ENCODE results near the gene TCTN1. TPM values are rescaled to one million over a fixed set of nuclear protein-coding genes. Genes with fewer than 3 reads are reported as not detected.
"Not testable (repeated sequence)": the region's sequence is repeated elsewhere in the genome, so short reads cannot be mapped to it uniquely, and the experiment has no call there.

Gene TCTN1
- 1 to 10 TPM; 3.5 to 6.4 TPM for total RNA-seq

GRCh38 chr12:110613771-110614684 is at the start of gene TCTN1:
TCTN1 (plus strand) TSS chr12:110614129; CDS start chr12:110614183, 54 bp downstream.
- no peaks in the 10 kb centered on the region for H3K4me1 Mint-ChIP-seq
- peak; percentile 99 for ATAC-seq (replicated peaks)
- peak within 1 kb of the TSS; percentile 69 for H3K4me3 Mint-ChIP-seq
- H3K9me3 Mint-ChIP-seq, result no peaks in the 10 kb centered on the region
- peak within 1 kb of the TSS; percentile 66 for H3K27ac Mint-ChIP-seq
- H3K36me3 Mint-ChIP-seq (ENCODE audit: low read depth), result no peaks in the 10 kb centered on the region
- no peaks in the 10 kb centered on the region for H3K27me3 Mint-ChIP-seq

GRCh38 chr12:110564471-110564991 is 49.4 kb upstream of the TCTN1 start:
- Mint-ChIP-seq H3K9me3 (no peaks in the 10 kb centered on the region), H3K27ac (peak overlapping the region; percentile 67), H3K36me3 (ENCODE audit: low read depth) (peaks cover 1% of the 10 kb centered on the region), H3K4me3 (peak overlapping the region; percentile 49), H3K4me1 (peaks cover 39% of the 10 kb centered on the region), H3K27me3 (no peaks in the 10 kb centered on the region)
- no peak for ATAC-seq (replicated peaks)

GRCh38 chr12:110565894-110566871 is 47.7 kb upstream of the TCTN1 start:
- H3K27ac Mint-ChIP-seq, result peak overlapping the region; percentile 37
- H3K4me1 Mint-ChIP-seq, result peaks cover 38% of the 10 kb centered on the region
- ATAC-seq (replicated peaks), result no peak
- peaks cover 4% of the 10 kb centered on the region for H3K9me3 Mint-ChIP-seq
- peaks cover 11% of the 10 kb centered on the region for H3K36me3 Mint-ChIP-seq (ENCODE audit: low read depth)
- no peak overlapping the region for H3K4me3 Mint-ChIP-seq
- H3K27me3 Mint-ChIP-seq, result no peaks in the 10 kb centered on the region

GRCh38 chr12:110566993-110567392 is 46.9 kb upstream of the TCTN1 start:
- ATAC-seq (replicated peaks), result no peak
- H3K9me3 Mint-ChIP-seq, result peaks cover 4% of the 10 kb centered on the region
- H3K36me3 Mint-ChIP-seq (ENCODE audit: low read depth), result peaks cover 18% of the 10 kb centered on the region
- no peaks in the 10 kb centered on the region for H3K27me3 Mint-ChIP-seq
- H3K4me3 Mint-ChIP-seq, result peak overlapping the region; percentile 3
- peaks cover 38% of the 10 kb centered on the region for H3K4me1 Mint-ChIP-seq
- peak overlapping the region; percentile 37 for H3K27ac Mint-ChIP-seq

- Mint-ChIP-seq H3K9me3 (peaks cover 4% of the 10 kb centered on the region), H3K27ac (no peak overlapping the region), H3K27me3 (no peaks in the 10 kb centered on the region), H3K4me1 (peaks cover 32% of the 10 kb centered on the region), H3K4me3 (no peak overlapping the region), H3K36me3 (ENCODE audit: low read depth) (peaks cover 24% of the 10 kb centered on the region)
- no peak for ATAC-seq (replicated peaks)
Measured at GRCh38 chr12:110568752-110569151, 45.2 kb upstream of the TCTN1 start.

- Mint-ChIP-seq H3K36me3 (ENCODE audit: low read depth) (peaks cover 24% of the 10 kb centered on the region), H3K4me1 (peaks cover 27% of the 10 kb centered on the region), H3K27ac (peak overlapping the region; percentile 85)
- H3K27me3 Mint-ChIP-seq; H3K4me3 Mint-ChIP-seq; ATAC-seq (replicated peaks); H3K9me3 Mint-ChIP-seq: not testable (repeated sequence)
Measured at GRCh38 chr12:110569838-110570237, 44.1 kb upstream of the TCTN1 start.

- not testable (repeated sequence) for H3K4me3 Mint-ChIP-seq; H3K27ac Mint-ChIP-seq; ATAC-seq (replicated peaks); H3K9me3 Mint-ChIP-seq; H3K27me3 Mint-ChIP-seq
- Mint-ChIP-seq H3K4me1 (peaks cover 29% of the 10 kb centered on the region), H3K36me3 (ENCODE audit: low read depth) (peaks cover 24% of the 10 kb centered on the region)
Measured at GRCh38 chr12:110570798-110571197, 43.1 kb upstream of the TCTN1 start.

GRCh38 chr12:110574044-110574443 is 39.9 kb upstream of the TCTN1 start:
- Mint-ChIP-seq H3K9me3 (peaks cover 4% of the 10 kb centered on the region), H3K27me3 (no peaks in the 10 kb centered on the region), H3K4me1 (peaks cover 28% of the 10 kb centered on the region), H3K36me3 (ENCODE audit: low read depth) (peaks cover 31% of the 10 kb centered on the region), H3K27ac (no peak overlapping the region), H3K4me3 (no peak overlapping the region)
- no peak for ATAC-seq (replicated peaks)

GRCh38 chr12:110574717-110575230 is 39.2 kb upstream of the TCTN1 start:
- Mint-ChIP-seq H3K4me1 (peaks cover 31% of the 10 kb centered on the region), H3K4me3 (peak overlapping the region; percentile 97), H3K36me3 (ENCODE audit: low read depth) (peaks cover 34% of the 10 kb centered on the region), H3K27ac (peak overlapping the region; percentile 93)
- ATAC-seq (replicated peaks); H3K27me3 Mint-ChIP-seq; H3K9me3 Mint-ChIP-seq: not testable (repeated sequence)

- Mint-ChIP-seq H3K9me3 (no peaks in the 10 kb centered on the region), H3K27ac (peak overlapping the region; percentile 93), H3K36me3 (ENCODE audit: low read depth) (peaks cover 37% of the 10 kb centered on the region), H3K27me3 (no peaks in the 10 kb centered on the region), H3K4me1 (peaks cover 30% of the 10 kb centered on the region), H3K4me3 (peak overlapping the region; percentile 97)
- ATAC-seq (replicated peaks), result no peak
Measured at GRCh38 chr12:110575326-110575725, 38.6 kb upstream of the TCTN1 start.

GRCh38 chr12:110576504-110576903 is 37.4 kb upstream of the TCTN1 start:
- peak overlapping the region; percentile 97 for H3K4me3 Mint-ChIP-seq
- H3K36me3 Mint-ChIP-seq (ENCODE audit: low read depth), result peaks cover 42% of the 10 kb centered on the region
- H3K4me1 Mint-ChIP-seq, result peaks cover 35% of the 10 kb centered on the region

GRCh38 chr12:110577864-110578693 is 35.9 kb upstream of the TCTN1 start:
- H3K27me3 Mint-ChIP-seq, result no peaks in the 10 kb centered on the region
- peak overlapping the region; percentile 97 for H3K4me3 Mint-ChIP-seq
- peaks cover 39% of the 10 kb centered on the region for H3K36me3 Mint-ChIP-seq (ENCODE audit: low read depth)
- ATAC-seq (replicated peaks), result peak; percentile 74
- H3K27ac Mint-ChIP-seq, result peak overlapping the region; percentile 93
- peaks cover 37% of the 10 kb centered on the region for H3K4me1 Mint-ChIP-seq
- no peaks in the 10 kb centered on the region for H3K9me3 Mint-ChIP-seq

More at GRCh38 chr12:110576504-110576903, 37.4 kb upstream of the TCTN1 start:
- Mint-ChIP-seq H3K27me3 (no peaks in the 10 kb centered on the region), H3K9me3 (no peaks in the 10 kb centered on the region), H3K27ac (peak overlapping the region; percentile 93)
- ATAC-seq (replicated peaks), result no peak

All from activated T-helper 17 cell treated with anti-CD3 and anti-CD28 coated beads, Interleukin-2, amount 50 U/mL, for 72 hours (primary cell).